ENCODE results near the gene MYD88. TPM values are rescaled to one million over a fixed set of nuclear protein-coding genes. Genes with fewer than 3 reads are reported as not detected.

MYD88 gene
- total RNA-seq, 1 experiment from 2014 or later, result 14.8 TPM

- peak overlapping the region; percentile 87 for H3K4me2 ChIP-seq (ENCODE audit: low read length)
- H4K20me1 ChIP-seq (ENCODE audit: insufficient read depth), result no peaks in the 10 kb centered on the region
- peak overlapping the region; percentile 76 for H3K9ac ChIP-seq (ENCODE audit: low read length)
- peak overlapping the region; percentile 87 to 91 for H3K4me3 ChIP-seq (replicated peaks in 1 of 2; ENCODE audit: low read depth in 1 of 2, low read length in 2 of 2)
- ChIA-PET RAD21 (ENCODE audit: low non-redundant PET in 1 of 2, low total read pairs in 2 of 2, uncharacterized antibody in 2 of 2, unreplicated experiment in 2 of 2) (interaction anchor here in 1 of 2 experiments (1.1 kb wide), 1 partner anchor 29 kb away, joined by 3 read pairs; the partner anchor contains the start of gene OXSR1), CTCF (interaction anchor here (0.7 to 1.6 kb wide), 6 partner anchors 19 to 360 kb away, joined by 3 to 6 read pairs (median 4); partner anchors contain the start of genes OXSR1 and XYLB), POLR2A (interaction anchor here (0.9 to 1.0 kb wide), 5 partner anchors 8 to 210 kb away, joined by 3 to 5 read pairs (median 3); partner anchors contain the start of gene XYLB)
- peak overlapping the region; percentile 75 for H3K27ac ChIP-seq (ENCODE audit: low read depth, low read length)
- H3K9me2 ChIP-seq (ENCODE audit: insufficient read depth), result no peaks in the 10 kb centered on the region
- TF ChIP-seq EZH2phosphoT487 (IDR thresholded peaks at IDR 0.05; ENCODE audit: borderline replicate concordance), result no peak
- no peak for TF ChIP-seq SP1 (IDR thresholded peaks at IDR 0.05; ENCODE audit: low read depth)
- no peak for TF ChIP-seq POLR2AphosphoS5 (IDR thresholded peaks at IDR 0.05; ENCODE audit: low read depth, low read length)
- TF ChIP-seq RAD21 (IDR thresholded peaks at IDR 0.05; ENCODE audit: low read depth), result no peak
- no peak for TF ChIP-seq ZFX (IDR thresholded peaks at IDR 0.05)
- TF ChIP-seq EGR1 (IDR thresholded peaks at IDR 0.05; ENCODE audit: low read depth), result no peak
- TF ChIP-seq, protein P1, sequence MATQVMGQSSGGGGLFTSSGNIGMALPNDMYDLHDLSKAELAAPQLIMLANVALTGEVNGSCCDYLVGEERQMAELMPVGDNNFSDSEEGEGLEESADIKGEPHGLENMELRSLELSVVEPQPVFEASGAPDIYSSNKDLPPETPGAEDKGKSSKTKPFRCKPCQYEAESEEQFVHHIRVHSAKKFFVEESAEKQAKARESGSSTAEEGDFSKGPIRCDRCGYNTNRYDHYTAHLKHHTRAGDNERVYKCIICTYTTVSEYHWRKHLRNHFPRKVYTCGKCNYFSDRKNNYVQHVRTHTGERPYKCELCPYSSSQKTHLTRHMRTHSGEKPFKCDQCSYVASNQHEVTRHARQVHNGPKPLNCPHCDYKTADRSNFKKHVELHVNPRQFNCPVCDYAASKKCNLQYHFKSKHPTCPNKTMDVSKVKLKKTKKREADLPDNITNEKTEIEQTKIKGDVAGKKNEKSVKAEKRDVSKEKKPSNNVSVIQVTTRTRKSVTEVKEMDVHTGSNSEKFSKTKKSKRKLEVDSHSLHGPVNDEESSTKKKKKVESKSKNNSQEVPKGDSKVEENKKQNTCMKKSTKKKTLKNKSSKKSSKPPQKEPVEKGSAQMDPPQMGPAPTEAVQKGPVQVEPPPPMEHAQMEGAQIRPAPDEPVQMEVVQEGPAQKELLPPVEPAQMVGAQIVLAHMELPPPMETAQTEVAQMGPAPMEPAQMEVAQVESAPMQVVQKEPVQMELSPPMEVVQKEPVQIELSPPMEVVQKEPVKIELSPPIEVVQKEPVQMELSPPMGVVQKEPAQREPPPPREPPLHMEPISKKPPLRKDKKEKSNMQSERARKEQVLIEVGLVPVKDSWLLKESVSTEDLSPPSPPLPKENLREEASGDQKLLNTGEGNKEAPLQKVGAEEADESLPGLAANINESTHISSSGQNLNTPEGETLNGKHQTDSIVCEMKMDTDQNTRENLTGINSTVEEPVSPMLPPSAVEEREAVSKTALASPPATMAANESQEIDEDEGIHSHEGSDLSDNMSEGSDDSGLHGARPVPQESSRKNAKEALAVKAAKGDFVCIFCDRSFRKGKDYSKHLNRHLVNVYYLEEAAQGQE (IDR thresholded peaks at IDR 0.05; ENCODE audit: low read depth), result no peak
- TF ChIP-seq JUND (IDR thresholded peaks at IDR 0.05), result no peak
- TF ChIP-seq ELF1 (IDR thresholded peaks at IDR 0.05; ENCODE audit: borderline replicate concordance, low read depth), result no peak
- no peak for TF ChIP-seq ZNF274 (IDR thresholded peaks at IDR 0.05; ENCODE audit: low read depth, low read length)
- TF ChIP-seq, protein P2, sequence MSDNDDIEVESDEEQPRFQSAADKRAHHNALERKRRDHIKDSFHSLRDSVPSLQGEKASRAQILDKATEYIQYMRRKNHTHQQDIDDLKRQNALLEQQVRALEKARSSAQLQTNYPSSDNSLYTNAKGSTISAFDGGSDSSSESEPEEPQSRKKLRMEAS (IDR thresholded peaks at IDR 0.05), result no peak
- TF ChIP-seq FOSL1 (IDR thresholded peaks at IDR 0.05; ENCODE audit: low read depth), result no peak
- no peak for TF ChIP-seq ATF3 (IDR thresholded peaks at IDR 0.05)
- TF ChIP-seq CEBPB (IDR thresholded peaks at IDR 0.05; ENCODE audit: low read depth), result no peak
- TF ChIP-seq, protein P3, sequence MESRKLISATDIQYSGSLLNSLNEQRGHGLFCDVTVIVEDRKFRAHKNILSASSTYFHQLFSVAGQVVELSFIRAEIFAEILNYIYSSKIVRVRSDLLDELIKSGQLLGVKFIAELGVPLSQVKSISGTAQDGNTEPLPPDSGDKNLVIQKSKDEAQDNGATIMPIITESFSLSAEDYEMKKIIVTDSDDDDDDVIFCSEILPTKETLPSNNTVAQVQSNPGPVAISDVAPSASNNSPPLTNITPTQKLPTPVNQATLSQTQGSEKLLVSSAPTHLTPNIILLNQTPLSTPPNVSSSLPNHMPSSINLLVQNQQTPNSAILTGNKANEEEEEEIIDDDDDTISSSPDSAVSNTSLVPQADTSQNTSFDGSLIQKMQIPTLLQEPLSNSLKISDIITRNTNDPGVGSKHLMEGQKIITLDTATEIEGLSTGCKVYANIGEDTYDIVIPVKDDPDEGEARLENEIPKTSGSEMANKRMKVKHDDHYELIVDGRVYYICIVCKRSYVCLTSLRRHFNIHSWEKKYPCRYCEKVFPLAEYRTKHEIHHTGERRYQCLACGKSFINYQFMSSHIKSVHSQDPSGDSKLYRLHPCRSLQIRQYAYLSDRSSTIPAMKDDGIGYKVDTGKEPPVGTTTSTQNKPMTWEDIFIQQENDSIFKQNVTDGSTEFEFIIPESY (IDR thresholded peaks at IDR 0.05; ENCODE audit: extremely low read depth, insufficient replicate concordance, low read length), result no peak
- no peak for TF ChIP-seq CTCF (IDR thresholded peaks at IDR 0.05 in 2 of 3, conservative IDR thresholded peaks at IDR 0.05 in 1 of 3; ENCODE audit: borderline replicate concordance in 1 of 3, insufficient read depth in 1 of 3, low read depth in 2 of 3, low read length in 2 of 3)
- no TSS peak for BruUV-seq (replicated peaks)
- no peak overlapping the region for H2AFZ ChIP-seq (ENCODE audit: low read depth, low read length, poor library complexity, severe bottlenecking)
- no peak for ATAC-seq
- peaks cover 12% of the 10 kb centered on the region for H3K79me2 ChIP-seq (ENCODE audit: insufficient read depth, low read length)
- H3K9me3 ChIP-seq (ENCODE audit: control insufficient read depth in 1 of 2, insufficient read depth in 1 of 2, low read depth in 1 of 2, low read length in 2 of 2), result no peaks in the 10 kb centered on the region
- intact Hi-C loops (cut with micrococcal nuclease), result loop anchor here (2.0 to 10.0 kb wide), 2 partner anchors 28 to 318 kb away; partner anchors contain the start of genes ACVR2B and OXSR1
- peaks cover 0 to 2% of the 10 kb centered on the region in 2 experiments; a peak in 2 of 4 replicates for H3K36me3 ChIP-seq (ENCODE audit: control insufficient read depth in 1 of 2, insufficient read depth in 2 of 2, low read length in 2 of 2)
- H3K4me1 ChIP-seq (ENCODE audit: control insufficient read depth in 1 of 2, insufficient read depth in 2 of 2, low read length in 2 of 2), result peaks cover 31 to 64% of the 10 kb centered on the region in 2 experiments
- DNase-seq (ENCODE audit: low read depth, low spot score), result no peak
- H3K27me3 ChIP-seq (ENCODE audit: insufficient read depth, low read length), result no peaks in the 10 kb centered on the region
Observed at GRCh38 chr3:38136393-38136776, 2.1 kb upstream of the MYD88 start.
